AG09309 (cell line): ENCODE data around the gene HOXA4.

ENCODE experiments used
- DNase-seq: peaks from one replicate; pipeline ENCODE4 v3.0.0-alpha.2; 2010; ENCODE audit warnings: low read depth
- H3K4me3 ChIP-seq: 2 replicates; pipeline ENCODE4 v1.5.1; 2011; ENCODE audit warnings: mild to moderate bottlenecking, low read depth, low read length, moderate library complexity; ENCODE audit not compliant: control insufficient read depth
- TF ChIP-seq, protein P1 (sequence below): IDR thresholded peaks from 2 replicates; pipeline ENCODE4 v1.5.1; 2011; ENCODE audit warnings: mild to moderate bottlenecking, low read depth, low read length, inconsistent platforms; ENCODE audit not compliant: insufficient read depth, control insufficient read depth; ENCODE audit errors: missing control alignments

The HOXA4 gene

DNA sequence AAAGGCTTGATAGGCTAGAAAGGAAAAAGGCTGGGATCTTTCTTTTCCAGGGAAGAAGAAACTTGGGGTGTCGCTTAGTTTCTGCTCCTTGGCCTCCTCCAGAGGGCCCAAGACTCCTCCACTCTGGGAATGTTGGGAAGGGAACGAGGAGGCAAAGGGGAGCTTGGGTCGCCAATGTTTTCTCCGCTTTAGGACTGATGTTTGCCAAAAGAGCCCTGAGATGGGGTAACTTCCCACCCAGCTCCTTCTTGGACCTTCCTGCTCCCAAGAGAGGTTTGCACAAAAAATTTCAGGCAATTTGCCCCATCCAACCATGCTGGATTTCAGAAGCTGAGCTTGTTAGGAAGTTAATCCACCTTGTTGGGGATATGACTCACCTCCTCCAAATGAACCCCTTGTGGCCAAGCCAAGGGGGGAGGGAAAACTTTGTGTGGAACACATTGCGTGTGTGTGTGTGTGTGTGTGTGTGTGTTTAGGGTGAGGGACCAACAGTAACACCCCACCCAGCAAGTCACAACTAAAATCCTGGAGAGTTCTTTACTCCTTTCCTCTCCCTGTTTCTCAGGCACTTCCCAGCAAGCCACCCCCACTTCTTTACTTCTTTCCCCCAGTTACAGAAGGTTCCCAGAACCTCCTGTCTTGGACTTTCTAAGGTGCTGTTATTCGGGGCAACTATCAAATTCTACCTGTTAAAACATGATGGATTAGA, 19.4 kb downstream of the HOXA4 start:
- no peak overlapping the region for H3K4me3 ChIP-seq
- TF ChIP-seq, protein P1, sequence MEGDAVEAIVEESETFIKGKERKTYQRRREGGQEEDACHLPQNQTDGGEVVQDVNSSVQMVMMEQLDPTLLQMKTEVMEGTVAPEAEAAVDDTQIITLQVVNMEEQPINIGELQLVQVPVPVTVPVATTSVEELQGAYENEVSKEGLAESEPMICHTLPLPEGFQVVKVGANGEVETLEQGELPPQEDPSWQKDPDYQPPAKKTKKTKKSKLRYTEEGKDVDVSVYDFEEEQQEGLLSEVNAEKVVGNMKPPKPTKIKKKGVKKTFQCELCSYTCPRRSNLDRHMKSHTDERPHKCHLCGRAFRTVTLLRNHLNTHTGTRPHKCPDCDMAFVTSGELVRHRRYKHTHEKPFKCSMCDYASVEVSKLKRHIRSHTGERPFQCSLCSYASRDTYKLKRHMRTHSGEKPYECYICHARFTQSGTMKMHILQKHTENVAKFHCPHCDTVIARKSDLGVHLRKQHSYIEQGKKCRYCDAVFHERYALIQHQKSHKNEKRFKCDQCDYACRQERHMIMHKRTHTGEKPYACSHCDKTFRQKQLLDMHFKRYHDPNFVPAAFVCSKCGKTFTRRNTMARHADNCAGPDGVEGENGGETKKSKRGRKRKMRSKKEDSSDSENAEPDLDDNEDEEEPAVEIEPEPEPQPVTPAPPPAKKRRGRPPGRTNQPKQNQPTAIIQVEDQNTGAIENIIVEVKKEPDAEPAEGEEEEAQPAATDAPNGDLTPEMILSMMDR: no peak
- no peak for DNase-seq

DNA sequence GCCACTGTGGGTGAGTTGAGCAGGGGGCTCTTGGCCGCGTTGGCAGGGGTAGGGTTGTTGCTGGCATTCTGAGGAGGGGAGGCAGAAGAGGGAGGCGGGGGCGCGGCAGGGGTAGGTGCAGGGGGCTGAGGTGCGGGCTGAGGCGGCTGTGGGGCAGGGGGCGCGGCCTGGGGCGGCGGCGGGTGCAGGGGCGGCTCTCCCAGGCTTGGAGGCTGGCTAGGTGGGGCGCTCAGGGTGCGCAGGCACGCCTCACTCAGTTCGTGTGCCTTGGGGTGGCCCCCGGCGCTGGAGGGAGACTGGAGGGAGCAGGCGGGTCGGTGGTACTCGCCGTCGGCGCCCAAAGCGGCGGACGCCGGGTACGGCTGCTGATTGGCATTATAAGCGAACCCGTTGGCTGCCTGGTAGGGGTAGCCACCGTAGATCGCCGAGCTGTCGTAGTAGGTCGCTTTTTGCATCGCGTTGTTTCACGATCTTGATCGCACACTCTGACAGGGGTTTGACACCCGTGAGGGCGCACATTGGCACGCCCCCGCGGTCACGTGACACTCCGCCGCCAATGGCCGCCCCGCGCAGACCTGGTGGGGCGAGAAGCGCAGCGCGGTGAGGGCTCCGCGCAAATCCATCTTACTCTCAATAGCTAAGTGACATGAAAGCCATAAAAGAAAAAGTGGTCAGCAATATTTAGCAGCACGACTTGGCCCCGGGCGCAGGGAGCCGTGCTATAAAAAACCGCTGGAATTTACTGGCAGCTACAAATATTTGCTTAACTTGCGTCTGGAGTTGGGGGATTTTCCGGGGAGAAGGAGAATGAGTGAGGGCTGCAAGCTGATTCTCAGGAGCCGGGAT, 20.1 kb downstream of the HOXA4 start:
- DNase-seq: no peak
- TF ChIP-seq, protein P1: no peak
- H3K4me3 ChIP-seq: no peak overlapping the region

DNA sequence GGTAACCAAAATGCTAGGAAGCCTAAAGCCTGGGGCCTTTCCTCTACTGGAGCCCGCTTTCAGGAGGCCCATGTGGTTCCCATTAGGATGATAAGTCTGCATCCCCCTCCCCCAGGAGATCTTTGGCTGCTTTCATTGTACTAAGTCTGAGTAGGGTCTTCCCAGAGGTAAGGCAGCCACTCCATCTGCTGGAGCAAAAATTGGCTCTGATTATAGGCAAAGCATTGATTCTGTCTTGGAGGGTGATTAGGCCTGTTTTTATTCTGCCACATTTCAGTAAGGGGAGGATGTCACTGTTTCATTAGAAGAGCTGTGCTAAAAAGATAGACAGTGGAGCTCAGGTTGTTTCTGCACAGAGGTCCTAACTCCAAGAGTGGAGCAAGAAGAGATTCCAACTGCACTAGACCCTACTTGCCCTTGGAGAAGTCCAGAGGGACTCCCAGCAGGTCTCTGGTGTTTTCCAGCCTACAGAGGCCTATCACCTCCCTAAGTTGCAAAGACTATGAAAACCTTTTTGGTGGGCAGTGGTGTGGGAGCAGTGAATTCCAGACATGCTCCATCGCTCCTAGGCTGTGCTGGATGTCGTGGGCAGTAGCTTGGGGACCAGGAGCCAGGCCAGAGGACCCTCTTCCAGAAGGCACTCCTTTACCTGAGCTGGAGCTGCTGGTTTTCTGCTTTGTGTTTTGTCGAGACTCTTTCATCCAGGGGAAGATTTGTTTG, 20.9 kb downstream of the HOXA4 start:
- H3K4me3 ChIP-seq: no peak overlapping the region
- TF ChIP-seq, protein P1: no peak
- DNase-seq: no peak

DNA sequence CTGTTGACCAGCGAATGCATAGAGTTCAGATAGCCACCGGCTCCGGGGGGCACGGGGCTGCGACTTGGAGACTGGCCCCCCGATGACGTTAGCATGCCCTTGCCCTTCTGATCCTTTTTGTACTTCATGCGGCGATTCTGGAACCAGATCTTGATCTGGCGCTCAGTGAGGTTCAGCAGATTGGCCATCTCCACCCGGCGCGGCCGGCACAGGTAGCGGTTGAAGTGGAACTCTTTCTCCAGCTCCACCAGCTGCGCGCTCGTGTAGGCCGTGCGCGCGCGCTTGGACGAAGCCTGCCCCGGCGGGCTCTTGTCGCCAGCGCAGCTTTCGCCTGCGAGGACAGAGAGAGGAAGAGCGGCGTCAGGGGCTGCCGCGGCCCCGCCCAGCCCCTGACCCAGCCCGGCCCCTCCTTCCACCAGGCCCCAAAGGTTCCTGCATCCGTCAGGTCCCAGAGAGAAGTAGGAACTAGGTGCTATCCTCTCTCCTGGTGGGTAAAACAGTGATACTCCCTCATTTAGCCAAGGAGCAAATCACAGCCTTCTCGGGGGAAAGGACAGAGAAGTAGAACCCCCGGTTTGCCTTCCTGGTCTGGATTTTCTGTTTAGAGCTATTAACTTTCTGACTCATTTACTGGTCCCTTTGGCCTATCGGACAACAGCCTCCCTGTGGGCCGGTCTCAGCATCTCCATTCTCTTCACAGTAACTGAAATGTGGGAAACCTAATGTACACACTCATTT, 22.0 kb downstream of the HOXA4 start:
- DNase-seq: no peak
- TF ChIP-seq, protein P1: no peak
- no peak overlapping the region for H3K4me3 ChIP-seq

DNA sequence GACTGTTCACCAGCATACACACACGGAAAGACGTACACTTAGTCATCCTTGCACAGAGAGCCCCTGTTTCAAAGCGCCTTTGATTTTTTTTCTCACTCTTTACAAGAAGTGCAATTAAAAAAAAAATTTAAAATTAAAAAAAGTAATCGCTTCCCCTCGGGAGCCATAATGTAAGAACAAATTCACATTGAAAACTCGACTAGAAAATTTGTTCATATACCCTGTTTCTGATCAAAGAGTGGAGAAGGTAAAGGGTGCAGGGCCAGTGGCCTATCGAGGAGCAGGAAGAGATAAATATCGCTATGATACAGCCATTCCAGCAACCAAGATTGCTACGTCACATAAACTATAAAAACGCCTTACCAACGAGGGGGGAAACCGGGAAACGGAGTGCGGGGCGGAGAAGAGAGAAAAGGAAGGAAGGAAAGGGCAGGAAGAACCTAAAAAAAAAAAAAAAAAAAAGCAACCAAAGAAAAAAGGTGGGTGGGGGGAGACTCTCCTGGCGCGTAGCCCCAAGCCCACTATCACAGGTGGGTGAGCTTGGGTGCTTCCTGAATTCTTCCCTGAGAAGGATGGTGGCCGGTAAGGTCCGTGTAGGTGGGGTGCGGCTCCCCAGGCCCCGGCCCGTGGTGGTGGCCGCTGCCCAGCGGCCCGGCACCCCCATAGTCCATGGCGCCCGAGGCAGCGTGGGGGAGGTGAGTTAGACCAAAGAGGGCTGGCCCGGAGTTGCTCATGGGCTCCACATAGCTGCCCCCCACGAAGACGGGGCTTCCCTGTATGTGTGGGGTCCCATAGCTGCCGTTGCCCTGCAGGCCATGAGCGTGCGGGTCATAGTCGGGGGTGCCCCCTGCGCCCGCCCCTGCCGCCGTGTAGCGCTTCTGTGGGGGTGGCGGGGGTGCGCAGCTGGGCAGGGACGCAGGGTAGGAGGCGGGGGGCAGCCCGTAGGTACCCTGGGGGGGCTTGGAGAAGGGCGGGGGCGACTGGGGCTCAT, 22.9 kb downstream of the HOXA4 start:
- no peak for DNase-seq
- H3K4me3 ChIP-seq: no peak overlapping the region
- TF ChIP-seq, protein P1: no peak
